Measurements from ENCODE around the gene ESYT3.

DNA sequence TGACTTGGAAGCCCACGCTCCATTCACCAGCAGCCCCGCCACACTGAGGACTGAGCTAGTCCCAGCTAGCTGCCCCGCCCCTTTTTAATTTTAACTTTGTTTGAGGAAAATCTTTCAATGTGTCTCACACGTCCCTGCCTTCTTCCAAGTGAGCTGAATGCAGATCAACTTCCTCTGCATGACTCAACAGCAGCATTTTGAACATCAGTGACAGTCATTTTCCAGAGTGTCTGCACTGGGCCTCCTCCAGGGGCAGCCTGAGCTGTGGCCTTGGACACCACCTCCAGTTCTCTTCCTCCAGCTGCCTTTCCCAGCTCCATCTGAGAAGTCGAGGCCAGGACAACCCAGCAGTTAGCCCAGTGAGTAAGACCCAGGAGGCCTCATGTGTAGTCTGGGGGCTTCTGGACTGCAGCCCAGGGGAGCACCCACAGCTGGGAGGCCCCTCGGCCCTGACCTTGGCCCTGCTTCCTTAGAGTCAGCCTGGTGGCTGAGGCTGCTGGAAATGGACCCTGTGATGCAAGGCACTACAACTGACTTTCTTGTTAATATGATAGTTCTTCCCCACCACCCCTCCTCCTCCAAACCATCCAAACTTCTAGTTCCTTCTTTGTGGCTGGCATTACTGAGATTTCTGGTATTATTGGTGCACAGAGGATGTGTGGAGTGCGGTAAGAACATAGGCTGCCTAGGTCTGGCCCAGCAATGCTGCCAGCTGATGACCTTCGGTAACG is 21.4 kb upstream of the ESYT3 start:
- TF ChIP-seq YY1 (IDR thresholded peaks at IDR 0.05; ENCODE audit: insufficient read depth, insufficient read length) (no peak), ZNF274 (IDR thresholded peaks at IDR 0.05; ENCODE audit: low read depth, low read length) (no peak), SUZ12 (IDR thresholded peaks at IDR 0.05; ENCODE audit: extremely low read depth, insufficient read depth, insufficient read length) (no peak)

Data from NT2/D1 (cell line).